CD14-positive monocyte (primary cell): ENCODE data around the gene LGALSL. TPM values are rescaled to one million over a fixed set of nuclear protein-coding genes. Genes with fewer than 3 reads are reported as not detected.

ENCODE experiments used
- DNase-seq, 3 donors: peaks; one replicate each; pipeline ENCODE4 v3.0.0-alpha.2; 2011 to 2022
- H2AFZ ChIP-seq: 2 replicates; pipeline ENCODE4 v1.6.0; 2012; ENCODE audit warnings: mild to moderate bottlenecking, low read depth, low read length, inconsistent platforms; ENCODE audit not compliant: insufficient read depth, poor library complexity, severe bottlenecking
- H3K27ac ChIP-seq, 2 donors: 1 replicate in 1 of 2; 2 replicates in 1 of 2; pipeline ENCODE4 v1.5.1; 2012 to 2013; ENCODE audit warnings: low read length in 2 of 2, control low read depth in 1 of 2, inconsistent platforms in 1 of 2, low read depth in 1 of 2, mild to moderate bottlenecking in 1 of 2
- H3K27me3 ChIP-seq, 2 donors: one replicate each; pipeline versions ENCODE4 v1.6.0 to v1.6.1; 2011 to 2013; ENCODE audit warnings: low read length in 2 of 2; ENCODE audit not compliant: control insufficient read depth in 2 of 2, insufficient read depth in 2 of 2
- H3K36me3 ChIP-seq, 2 donors: replicated peaks in 1 of 2; 1 replicate in 1 of 2; 2 replicates in 1 of 2; pipeline versions ENCODE4 v1.5.1 to v1.6.1; 2012 to 2013; ENCODE audit warnings: low read length in 2 of 2, control low read depth in 1 of 2, inconsistent platforms in 1 of 2, mild to moderate bottlenecking in 1 of 2; ENCODE audit not compliant: insufficient read depth in 2 of 2, control insufficient read depth in 1 of 2
- H3K4me1 ChIP-seq, 2 donors: 1 replicate in 1 of 2; 2 replicates in 1 of 2; pipeline versions ENCODE4 v1.5.1 to v1.6.1; 2012 to 2013; ENCODE audit warnings: low read length in 2 of 2, control low read depth in 1 of 2, inconsistent platforms in 1 of 2, mild to moderate bottlenecking in 1 of 2, moderate library complexity in 1 of 2; ENCODE audit not compliant: insufficient read depth in 2 of 2, control insufficient read depth in 1 of 2
- H3K4me2 ChIP-seq: replicated peaks from 2 replicates; pipeline ENCODE3; 2012; ENCODE audit warnings: low read length, moderate library complexity, mild to moderate bottlenecking; ENCODE audit not compliant: poor library complexity, severe bottlenecking; ENCODE audit errors: extremely low read depth
- H3K4me3 ChIP-seq, 3 experiments: fragments of 200-600 bp in 1 of 3; sonication (generic) in 1 of 3; replicated peaks in 1 of 3; 1 replicate in 2 of 3; 2 replicates in 1 of 3; pipeline ENCODE4 v1.5.1; 2011 to 2013; ENCODE audit warnings: low read length in 3 of 3, mild to moderate bottlenecking in 3 of 3, control low read depth in 2 of 3, low read depth in 2 of 3, inconsistent platforms in 1 of 3, moderate library complexity in 1 of 3
- H3K79me2 ChIP-seq: 2 replicates; pipeline ENCODE4 v1.6.0; 2012; ENCODE audit warnings: mild to moderate bottlenecking, control low read depth, inconsistent platforms, low read length, moderate library complexity; ENCODE audit not compliant: insufficient read depth
- H3K9ac ChIP-seq: 2 replicates; pipeline ENCODE4 v1.6.0; 2017; ENCODE audit warnings: low read length, mild to moderate bottlenecking; ENCODE audit not compliant: insufficient read depth, poor library complexity, severe bottlenecking
- H3K9me3 ChIP-seq, 2 donors: replicated peaks in 1 of 2; 1 replicate in 1 of 2; 2 replicates in 1 of 2; pipeline versions ENCODE4 v1.5.1 to v1.6.1; 2012 to 2013; ENCODE audit warnings: low read length in 2 of 2, control low read depth in 1 of 2; ENCODE audit not compliant: control insufficient read depth in 1 of 2, insufficient read depth in 1 of 2
- H4K20me1 ChIP-seq: 2 replicates; pipeline ENCODE4 v1.6.0; 2012; ENCODE audit warnings: mild to moderate bottlenecking, low read length, control low read depth, moderate library complexity; ENCODE audit not compliant: insufficient read depth
- H3K27ac Mint-ChIP-seq, 7 donors: one replicate each; pipeline ENCODE4 v1.8.0; 2020; ENCODE audit warnings: mild to moderate bottlenecking in 7 of 7, mixed read lengths in 7 of 7, moderate library complexity in 6 of 7, inconsistent platforms in 2 of 7
- H3K27me3 Mint-ChIP-seq, 3 donors: one replicate each; pipeline ENCODE4 v1.8.0; 2021 to 2022; ENCODE audit warnings: low read depth in 3 of 3, mild to moderate bottlenecking in 3 of 3, mixed read lengths in 3 of 3, moderate library complexity in 3 of 3, inconsistent platforms in 1 of 3
- H3K36me3 Mint-ChIP-seq, 2 donors: one replicate each; pipeline ENCODE4 v1.8.0; 2020; ENCODE audit warnings: mixed read lengths in 2 of 2, inconsistent platforms in 1 of 2, mild to moderate bottlenecking in 1 of 2
- H3K4me1 Mint-ChIP-seq: one replicate; pipeline ENCODE4 v1.8.0; 2020; ENCODE audit warnings: mild to moderate bottlenecking, mixed read lengths
- H3K4me3 Mint-ChIP-seq, 2 donors: one replicate each; pipeline ENCODE4 v1.8.0; 2020; ENCODE audit warnings: mild to moderate bottlenecking in 2 of 2, mixed read lengths in 2 of 2, moderate library complexity in 1 of 2
- H3K9me3 Mint-ChIP-seq, 7 donors: one replicate each; pipeline ENCODE4 v1.8.0; 2020 to 2022; ENCODE audit warnings: mixed read lengths in 7 of 7, mild to moderate bottlenecking in 6 of 7, moderate library complexity in 6 of 7, inconsistent platforms in 2 of 7
- CTCF ChIP-seq: fragments of 200-600 bp; IDR thresholded peaks from one replicate; pipeline ENCODE4 v1.8.0; 2022; ENCODE audit warnings: antibody characterized with exemption, mild to moderate bottlenecking
- WGBS: methylation state at CpG from one replicate; pipeline ENCODE4 v1.1.5; 2013; ENCODE audit warnings: missing lambda C conversion rate; ENCODE audit not compliant: insufficient coverage; 5-methylcytosine and 5-hydroxymethylcytosine counted together
- intact Hi-C, 2 donors: fragments of 100-400 bp; cut with micrococcal nuclease; formaldehyde crosslinking; loops; one replicate each; pipeline versions ENCODE4 v1.15.0 to v1.15.1; 2023
- polyA plus RNA-seq, 3 donors: library from polyadenylated mRNA; depleted of rRNA in 1 of 3; unstranded in 2 of 3; stranded (reverse) in 1 of 3; fragments of 300-500 nt in 2 of 3; fragments of >200 nt in 1 of 3; fragmentation: Illumina TruSeq in 2 of 3; gene quantifications; 1 replicate in 2 of 3; 2 replicates in 1 of 3; pipeline ENCODE4 v1.2.3, GENCODE V29; 2012 to 2021

The LGALSL gene
- polyA plus RNA-seq, 3 donors, result 0.04 to 0.30 (median 0.22) TPM

GRCh38 chr2:64485961-64486360 lies 32.0 kb downstream of the LGALSL start:
- Histone ChIP-seq H3K4me1 (peaks cover 0 to 4% of the 10 kb centered on the region in 2 donors), H3K79me2 (no peaks in the 10 kb centered on the region), H3K27me3 (no peaks in the 10 kb centered on the region), H2AFZ (no peak overlapping the region), H3K9ac (no peak overlapping the region), H3K4me3 (no peak overlapping the region), H3K4me2 (no peak overlapping the region), H4K20me1 (no peaks in the 10 kb centered on the region), H3K27ac (no peak overlapping the region), H3K36me3 (no peaks in the 10 kb centered on the region), H3K9me3 (no peaks in the 10 kb centered on the region)
- Mint-ChIP-seq H3K4me1 (peaks cover 8% of the 10 kb centered on the region), H3K9me3 (no peaks in the 10 kb centered on the region), H3K36me3 (no peaks in the 10 kb centered on the region), H3K27ac (no peak overlapping the region), H3K4me3 (no peak overlapping the region), H3K27me3 (peaks cover 0 to 3% (median 1%) of the 10 kb centered on the region in 3 donors)
- intact Hi-C loops, result loop anchor here (5.0 to 10.0 kb wide), 2 partner anchors 431 to 434 kb away; no protein-coding TSS in a partner anchor
- 69% methylated on average over 6 of the region's 8 CpGs for WGBS
- no peak for TF ChIP-seq CTCF
- DNase-seq, result no peak

- Histone ChIP-seq H3K79me2 (no peaks in the 10 kb centered on the region), H3K4me1 (peaks cover 0 to 4% of the 10 kb centered on the region in 2 donors), H3K27ac (no peak overlapping the region), H3K4me2 (no peak overlapping the region), H3K9ac (no peak overlapping the region), H3K27me3 (no peaks in the 10 kb centered on the region), H4K20me1 (no peaks in the 10 kb centered on the region), H2AFZ (no peak overlapping the region), H3K36me3 (no peaks in the 10 kb centered on the region), H3K4me3 (no peak overlapping the region), H3K9me3 (no peaks in the 10 kb centered on the region)
- 63% methylated on average over 4 of the region's 10 CpGs for WGBS
- TF ChIP-seq CTCF, result no peak
- H3K36me3 Mint-ChIP-seq, result no peaks in the 10 kb centered on the region
- H3K27ac Mint-ChIP-seq, result no peak overlapping the region
- H3K27me3 Mint-ChIP-seq, result peaks cover 1 to 6% (median 4%) of the 10 kb centered on the region in 3 donors
- DNase-seq, result no peak
- H3K9me3 Mint-ChIP-seq, result no peaks in the 10 kb centered on the region
- intact Hi-C loops, result loop anchor here (2.0 to 10.0 kb wide), 3 partner anchors 157 to 435 kb away; no protein-coding TSS in a partner anchor
- H3K4me3 Mint-ChIP-seq, result no peak overlapping the region
- peaks cover 8% of the 10 kb centered on the region for H3K4me1 Mint-ChIP-seq
Observed at GRCh38 chr2:64487256-64488049, 33.5 kb downstream of the LGALSL start.
